ENCODE results near the gene SUPT5H. TPM values are rescaled to one million over a fixed set of nuclear protein-coding genes. Genes with fewer than 3 reads are reported as not detected.

The SUPT5H gene
- total and polyA plus RNA-seq, 2 of the 8 experiments (the other 6 are each of a cell fraction or from before 2014, with no cell fraction given): 77.8 to 111 TPM

DNA sequence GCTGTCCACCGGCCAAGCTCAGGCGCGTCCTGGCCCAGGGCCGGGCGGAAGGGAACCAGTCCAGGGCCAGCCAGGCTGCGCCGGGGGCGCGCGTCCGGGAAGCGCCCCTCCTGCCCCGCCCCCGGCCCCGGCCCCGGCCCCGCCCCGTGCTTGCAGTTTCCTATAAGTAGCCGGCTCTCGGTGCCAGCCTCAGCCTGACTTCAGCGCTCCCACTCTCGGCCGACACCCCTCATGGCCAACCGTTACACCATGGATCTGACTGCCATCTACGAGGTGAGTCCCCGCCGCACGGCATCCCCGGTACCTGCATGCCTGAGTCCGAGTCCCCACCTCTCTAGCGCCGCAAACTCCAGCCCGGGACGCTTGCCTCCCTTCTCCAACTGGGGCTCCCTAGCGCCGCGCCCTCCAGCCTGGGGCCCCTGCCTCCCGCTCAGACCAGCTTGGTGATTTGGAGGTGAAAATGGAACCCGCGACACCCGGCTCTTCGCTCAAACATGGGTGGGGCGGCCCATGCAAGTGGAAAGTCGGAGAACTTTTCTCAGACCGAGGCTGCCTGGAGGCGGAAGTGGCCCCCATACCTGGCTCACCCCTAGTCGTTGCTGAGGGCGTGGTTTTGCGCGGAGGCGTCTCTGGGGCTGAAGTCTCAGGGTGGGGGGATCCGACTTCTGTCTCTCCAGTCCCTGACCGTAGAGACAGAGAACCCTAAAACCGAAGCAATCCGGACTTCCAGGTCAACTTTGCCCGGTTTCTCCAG, 38.5 kb upstream of the SUPT5H start, which contains the start of gene ZFP36:
ZFP36 (plus strand) TSS at position 192 of the 754 bp plus-strand sequence; CDS start at position 250, 58 bp downstream.
- POLR2A ChIA-PET (ENCODE audit: partially characterized antibody): interaction anchor here (0.6 to 14.3 kb wide), 11 partner anchors 9 to 1502 kb away, joined by 3 to 234 read pairs (median 5); partner anchors contain the start of genes MED29, PAF1, RPS16 and TIMM50
- Histone ChIP-seq H2BK120ac (replicated peaks; ENCODE audit: low read depth, low read length) (peak within 1 kb of the TSS; percentile 58), H3K79me1 (ENCODE audit: low read depth, low read length) (no peaks in the 10 kb centered on the region), H4K5ac (ENCODE audit: insufficient read length, low read depth, low read length) (peak within 1 kb of the TSS; percentile 77), H3K4me1 (replicated peaks in 1 of 4; ENCODE audit: control insufficient read depth in 3 of 4, insufficient read depth in 4 of 4, low read length in 3 of 4) (peaks cover 10 to 48% (median 26%) of the 10 kb centered on the region in 4 experiments), H3K4me3 (ENCODE audit: extremely low read depth in 1 of 4, insufficient read depth in 2 of 4, low read depth in 3 of 4, low read length in 4 of 4) (peak within 1 kb of the TSS; percentile 63 to 91 (median 84)), H3K79me2 (ENCODE audit: control insufficient read depth in 1 of 2, insufficient read depth in 2 of 2, low read length in 2 of 2) (peaks cover 0 to 20% of the 10 kb centered on the region in 2 experiments; a peak in 1 of 4 replicates), H3K36me3 (ENCODE audit: control insufficient read depth in 2 of 4, insufficient read depth in 4 of 4, low read length in 3 of 4) (peaks cover 0 to 5% (median 0%) of the 10 kb centered on the region in 4 experiments; a peak in 1 of 8 replicates), H2BK12ac (ENCODE audit: low read depth, low read length) (peak within 1 kb of the TSS; percentile 97), H4K8ac (ENCODE audit: extremely low read depth, insufficient read depth, low read length) (peak within 1 kb of the TSS; percentile 83), H3K27ac (ENCODE audit: low read depth, low read length) (peak within 1 kb of the TSS; percentile 56; the same call in 1 of the 2 replicates), H3K23me2 (ENCODE audit: low read depth, low read length) (peaks cover 28% of the 10 kb centered on the region), H3K18ac (ENCODE audit: extremely low read depth, low read length) (peak within 1 kb of the TSS; percentile 71), H2BK5ac (ENCODE audit: low read depth, low read length) (peak within 1 kb of the TSS; percentile 83; the same call in 1 of the 2 replicates), H3K14ac (ENCODE audit: insufficient read length) (no peak within 1 kb of the TSS), H2AK5ac (ENCODE audit: low read depth, low read length) (no peak within 1 kb of the TSS; the same call in 1 of the 2 replicates), H3K9me3 (ENCODE audit: insufficient read depth in 2 of 2, low read depth in 1 of 2, low read length in 1 of 2) (no peaks in the 10 kb centered on the region), H3K4me2 (ENCODE audit: insufficient read depth in 1 of 2, low read depth in 2 of 2, low read length in 2 of 2) (peak within 1 kb of the TSS; percentile 81 to 84), H2BK20ac (ENCODE audit: low read length) (no peak within 1 kb of the TSS), H2BK15ac (ENCODE audit: low read length) (peak within 1 kb of the TSS; percentile 88; the same call in 1 of the 2 replicates), H3K23ac (ENCODE audit: insufficient read length) (no peak within 1 kb of the TSS), H3K27me3 (replicated peaks in 1 of 4; ENCODE audit: control insufficient read depth in 3 of 4, extremely low read depth in 1 of 4, insufficient read depth in 3 of 4, low read length in 3 of 4) (no peaks in the 10 kb centered on the region), H2AFZ (ENCODE audit: low read length) (no peak within 1 kb of the TSS), H3K9ac (replicated peaks in 1 of 4; ENCODE audit: extremely low read depth in 1 of 4, low read depth in 3 of 4, low read length in 3 of 4) (peak within 1 kb of the TSS; percentile 59 to 87 (median 76)), H4K20me1 (replicated peaks in 1 of 2; ENCODE audit: control insufficient read depth in 1 of 2, insufficient read depth in 2 of 2, low read length in 2 of 2) (peaks cover 0 to 5% of the 10 kb centered on the region in 2 experiments), H4K91ac (replicated peaks; ENCODE audit: insufficient read length, low read length) (peak within 1 kb of the TSS; percentile 46), H3K56ac (replicated peaks; ENCODE audit: insufficient read length, low read depth, low read length) (peak within 1 kb of the TSS; percentile 94), H3K4ac (replicated peaks; ENCODE audit: insufficient read length, low read depth, low read length) (peak within 1 kb of the TSS; percentile 40)
- DNase-seq (ENCODE audit: low read depth in 1 of 2, low spot score in 2 of 2) (peak in 1 of 2 experiments; percentile 86), FAIRE-seq (no peak)
- WGBS, 2 experiments (ENCODE audit: extremely low coverage in 1 of 2, insufficient coverage in 1 of 2, insufficient read length in 1 of 2, insufficient replicate concordance in 2 of 2, low coverage in 1 of 2, low lambda C conversion rate in 2 of 2, missing lambda C conversion rate in 1 of 2): 1% methylated on average over 56 of the region's 56 CpGs; no CpG with 5 or more reads in 1 of the 2 experiments
- CTCF ChIA-PET (ENCODE audit: partially characterized antibody): interaction anchor here (0.6 to 3.9 kb wide), 5 partner anchors 10 to 92 kb away, joined by 3 to 38 read pairs (median 3); no protein-coding TSS in a partner anchor
- TF ChIP-seq GTF2F1 (IDR thresholded peaks at IDR 0.05; ENCODE audit: borderline replicate concordance, low read depth, low read length) (no peak), CHD2 (IDR thresholded peaks at IDR 0.05; ENCODE audit: low read length) (no peak), TAF1 (IDR thresholded peaks at IDR 0.05; ENCODE audit: low read depth, low read length) (peak; percentile 82), SIN3A (conservative IDR thresholded peaks at IDR 0.05 in 1 of 2, IDR thresholded peaks at IDR 0.05 in 1 of 2; ENCODE audit: low read depth in 1 of 2, low read length in 2 of 2) (peak; percentile 13 to 69; a peak in 2 of 4 replicates), ZNF274 (IDR thresholded peaks at IDR 0.05; ENCODE audit: borderline replicate concordance, extremely low read depth, low read length) (no peak), NRF1 (IDR thresholded peaks at IDR 0.05; ENCODE audit: low read depth, low read length) (no peak), EP300 (IDR thresholded peaks at IDR 0.05; ENCODE audit: borderline replicate concordance in 1 of 2, low read depth in 2 of 2, low read length in 2 of 2) (no peak), SP1 (IDR thresholded peaks at IDR 0.05; ENCODE audit: low read depth, low read length) (0 out of 2 replicates have a peak, but pooled peaks have one; percentile 34), TEAD4 (IDR thresholded peaks at IDR 0.05; ENCODE audit: low read depth, low read length) (no peak), RXRA (IDR thresholded peaks at IDR 0.05; ENCODE audit: insufficient read depth, low read depth, low read length) (no peak), YY1 (IDR thresholded peaks at IDR 0.05; ENCODE audit: low read depth, low read length) (0 out of 2 replicates have a peak, but pooled peaks have one; percentile 16)

Measured in H1 (cell line).